Measurements from ENCODE around the gene BMP2K.

- TF ChIP-seq, protein P1, sequence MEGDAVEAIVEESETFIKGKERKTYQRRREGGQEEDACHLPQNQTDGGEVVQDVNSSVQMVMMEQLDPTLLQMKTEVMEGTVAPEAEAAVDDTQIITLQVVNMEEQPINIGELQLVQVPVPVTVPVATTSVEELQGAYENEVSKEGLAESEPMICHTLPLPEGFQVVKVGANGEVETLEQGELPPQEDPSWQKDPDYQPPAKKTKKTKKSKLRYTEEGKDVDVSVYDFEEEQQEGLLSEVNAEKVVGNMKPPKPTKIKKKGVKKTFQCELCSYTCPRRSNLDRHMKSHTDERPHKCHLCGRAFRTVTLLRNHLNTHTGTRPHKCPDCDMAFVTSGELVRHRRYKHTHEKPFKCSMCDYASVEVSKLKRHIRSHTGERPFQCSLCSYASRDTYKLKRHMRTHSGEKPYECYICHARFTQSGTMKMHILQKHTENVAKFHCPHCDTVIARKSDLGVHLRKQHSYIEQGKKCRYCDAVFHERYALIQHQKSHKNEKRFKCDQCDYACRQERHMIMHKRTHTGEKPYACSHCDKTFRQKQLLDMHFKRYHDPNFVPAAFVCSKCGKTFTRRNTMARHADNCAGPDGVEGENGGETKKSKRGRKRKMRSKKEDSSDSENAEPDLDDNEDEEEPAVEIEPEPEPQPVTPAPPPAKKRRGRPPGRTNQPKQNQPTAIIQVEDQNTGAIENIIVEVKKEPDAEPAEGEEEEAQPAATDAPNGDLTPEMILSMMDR (IDR thresholded peaks at IDR 0.05; ENCODE audit: insufficient read depth, low read depth, low read length): no peak
- TF ChIP-seq EZH2 (IDR thresholded peaks at IDR 0.05; ENCODE audit: insufficient read depth, low read length): no peak
Observed at GRCh38 chr4:78763763-78764387, 12.3 kb upstream of the BMP2K start.
